ENCODE results near the gene KLHL17. TPM values are rescaled to one million over a fixed set of nuclear protein-coding genes. Genes with fewer than 3 reads are reported as not detected.

KLHL17 gene
- polyA plus RNA-seq, 1 experiment: 14.7 TPM

- H3K4me3 ChIP-seq (ENCODE audit: low read depth, low read length): peak within 1 kb of the TSS; percentile 61
- no peak for TF ChIP-seq CTCF (IDR thresholded peaks at IDR 0.05; ENCODE audit: insufficient read depth, low read depth, low read length)
- DNase-seq (ENCODE audit: low read depth): no peak
- H3K36me3 ChIP-seq (ENCODE audit: control insufficient read depth, insufficient read depth, low read length): no peaks in the 10 kb centered on the region; the same call in 1 of the 2 replicates
- CTCF ChIA-PET: interaction anchor here (0.8 to 1.1 kb wide), 3 partner anchors 18 to 53 kb away, joined by 3 read pairs; partner anchors contain the start of gene NOC2L
- POLR2A ChIA-PET: no interaction called here
- no peaks in the 10 kb centered on the region for H3K27me3 ChIP-seq (ENCODE audit: control insufficient read depth, insufficient read depth, low read length)
Measured at GRCh38 chr1:923131-923990, 37.0 kb upstream of the KLHL17 start, which contains the start of gene SAMD11. Gene SAMD11, plus strand, starts transcription at chr1:923923. Its CDS starts 509 bp downstream, at chr1:924432.

- ChIA-PET CTCF (no interaction called here), POLR2A (no interaction called here)
- no peak for DNase-seq (ENCODE audit: low read depth)
Measured at GRCh38 chr1:923991-924655, 36.3 kb upstream of the KLHL17 start.

GRCh38 chr1:924656-925560, 35.5 kb upstream of the KLHL17 start:
- ChIA-PET CTCF (no interaction called here), POLR2A (no interaction called here)

More at GRCh38 chr1:923991-924655, 36.3 kb upstream of the KLHL17 start:
- TF ChIP-seq CTCF (IDR thresholded peaks at IDR 0.05; ENCODE audit: insufficient read depth, low read depth, low read length): no peak
- no peaks in the 10 kb centered on the region for H3K27me3 ChIP-seq (ENCODE audit: control insufficient read depth, insufficient read depth, low read length)
- no peaks in the 10 kb centered on the region; the same call in 1 of the 2 replicates for H3K36me3 ChIP-seq (ENCODE audit: control insufficient read depth, insufficient read depth, low read length)
- peak overlapping the region; percentile 61 for H3K4me3 ChIP-seq (ENCODE audit: low read depth, low read length)

GRCh38 chr1:925561-926421, 34.6 kb upstream of the KLHL17 start:
- no peaks in the 10 kb centered on the region for H3K27me3 ChIP-seq (ENCODE audit: control insufficient read depth, insufficient read depth, low read length)
- TF ChIP-seq CTCF (IDR thresholded peaks at IDR 0.05; ENCODE audit: insufficient read depth, low read depth, low read length): peak; percentile 23; the same call in 1 of the 2 replicates
- ChIA-PET CTCF (interaction anchor here (1.0 to 1.6 kb wide), 2 partner anchors 13 to 50 kb away, joined by 4 read pairs; no protein-coding TSS in a partner anchor), POLR2A (no interaction called here)
- H3K4me3 ChIP-seq (ENCODE audit: low read depth, low read length): peak overlapping the region; percentile 61
- no peak for DNase-seq (ENCODE audit: low read depth)
- H3K36me3 ChIP-seq (ENCODE audit: control insufficient read depth, insufficient read depth, low read length): peaks cover 3% of the 10 kb centered on the region

More at GRCh38 chr1:924656-925560, 35.5 kb upstream of the KLHL17 start:
- peak; percentile 27; the same call in 1 of the 2 replicates for TF ChIP-seq CTCF (IDR thresholded peaks at IDR 0.05; ENCODE audit: insufficient read depth, low read depth, low read length)
- no peaks in the 10 kb centered on the region for H3K27me3 ChIP-seq (ENCODE audit: control insufficient read depth, insufficient read depth, low read length)
- H3K4me3 ChIP-seq (ENCODE audit: low read depth, low read length): peak overlapping the region; percentile 61
- no peaks in the 10 kb centered on the region; the same call in 1 of the 2 replicates for H3K36me3 ChIP-seq (ENCODE audit: control insufficient read depth, insufficient read depth, low read length)
- no peak for DNase-seq (ENCODE audit: low read depth)
